ENCODE results near the gene PRDM13. TPM values are rescaled to one million over a fixed set of nuclear protein-coding genes. Genes with fewer than 3 reads are reported as not detected.

The PRDM13 gene
- total and polyA plus RNA-seq, 10 of the 15 experiments (the other 5 are each of a cell fraction or from before 2014, with no cell fraction given), result 0.02 to 0.15 (median 0.03) TPM; not detected in 6

- Histone ChIP-seq H3K4me2 (ENCODE audit: control insufficient read depth, insufficient read depth) (peak overlapping the region; percentile 65), H3K27me3 (replicated peaks in 1 of 2; ENCODE audit: control insufficient read depth in 2 of 2, insufficient read depth in 2 of 2, low read length in 1 of 2) (peaks cover 3 to 14% of the 10 kb centered on the region in 2 experiments), H3K4me1 (ENCODE audit: control insufficient read depth, insufficient read depth, low read length) (peaks cover 19% of the 10 kb centered on the region), H3K27ac (ENCODE audit: control insufficient read depth, insufficient read depth) (no peak overlapping the region), H4K20me1 (ENCODE audit: control insufficient read depth, insufficient read depth) (no peaks in the 10 kb centered on the region), H3K9ac (ENCODE audit: control insufficient read depth, insufficient read depth, low read length) (no peak overlapping the region), H3K79me2 (ENCODE audit: control insufficient read depth, insufficient read depth, low read length) (no peaks in the 10 kb centered on the region), H3K9me3 (replicated peaks; ENCODE audit: control insufficient read depth, insufficient read depth, low read length) (peaks cover 4% of the 10 kb centered on the region; the same call in 2 of the 3 replicates), H2AFZ (ENCODE audit: control insufficient read depth, low read depth, low read length) (peak overlapping the region; percentile 81), H3K4me3 (peak overlapping the region; percentile 49; the same call in 1 of the 2 replicates), H3K36me3 (ENCODE audit: control insufficient read depth in 2 of 2, insufficient read depth in 2 of 2, low read length in 1 of 2) (no peaks in the 10 kb centered on the region)
- no TSS peak for BruUV-seq (replicated peaks)
- FAIRE-seq (no peak), ATAC-seq (peak; percentile 23), DNase-seq (ENCODE audit: low read depth, low spot score) (no peak)
- SMC1A ChIA-PET (ENCODE audit: uncharacterized antibody, unreplicated experiment), result no interaction called here
- TF ChIP-seq REST (IDR thresholded peaks at IDR 0.05; ENCODE audit: low read depth, low read length) (peak; percentile 37; the same call in 1 of the 2 replicates), E2F4 (IDR thresholded peaks at IDR 0.05; ENCODE audit: low read depth, low read length) (peak; percentile 82), BCL3 (IDR thresholded peaks at IDR 0.05; ENCODE audit: borderline replicate concordance, insufficient read depth, low read depth, low read length, poor library complexity, severe bottlenecking) (no peak)
- in situ Hi-C loops (cut with MboI) (no loop called here), intact Hi-C loops (cut with micrococcal nuclease; ENCODE audit: unreplicated experiment) (loop anchor here (5.0 kb wide), 3 partner anchors 97 to 282 kb away; partner anchors contain the start of gene USP45)
- RAD21 ChIA-PET (ENCODE audit: unreplicated experiment), result no interaction called here
- WGBS (ENCODE audit: insufficient coverage, insufficient replicate concordance, low lambda C conversion rate, missing lambda C conversion rate), result 6% methylated on average over 55 of the region's 55 CpGs
- CTCF ChIA-PET, result interaction anchor here (1.2 kb wide), 1 partner anchor 146 kb away, joined by 3 read pairs; no protein-coding TSS in a partner anchor
- POLR2A ChIA-PET, result no interaction called here
Measured at GRCh38 chr6:99614430-99615186, 8.0 kb downstream of the PRDM13 start.

All from GM12878 (cell line).